GM21423 (cell line): Measurements from ENCODE around the gene NUSAP1.
"Not testable (repeated sequence)": the region's sequence is repeated elsewhere in the genome, so short reads cannot be mapped to it uniquely, and the experiment has no call there.

Experiments used
- ATAC-seq: cut with Tn5 transposase; IDR thresholded peaks from one replicate; pipeline ENCODE4 v1.9.1; 2021; ENCODE audit warnings: mild to moderate bottlenecking, moderate library complexity; ENCODE audit not compliant: unreplicated experiment

The NUSAP1 gene

DNA sequence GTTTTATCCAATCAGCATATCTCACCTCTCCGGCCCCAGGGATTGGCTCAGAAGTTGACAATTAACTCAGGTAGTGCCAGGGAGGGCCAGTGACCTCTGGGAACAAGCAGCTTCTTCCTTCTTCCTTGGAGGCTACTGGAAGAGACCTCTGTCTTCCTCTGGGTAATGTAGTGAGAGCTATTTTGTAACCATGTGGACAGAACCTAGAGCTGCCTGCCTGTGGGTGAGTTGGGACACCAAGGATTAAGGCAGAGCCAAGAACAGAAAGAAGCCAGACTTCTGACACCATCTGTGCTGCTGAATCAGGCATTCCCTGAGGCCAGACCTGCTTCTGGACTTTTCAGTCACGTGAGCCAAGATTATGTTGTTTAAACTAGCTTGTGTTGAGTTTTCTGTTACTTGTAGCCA lies 75.6 kb downstream of the NUSAP1 start:
- no peak for ATAC-seq

GRCh38 chr15:41411031-41411430 lies 78.3 kb downstream of the NUSAP1 start:
- no peak for ATAC-seq

GRCh38 chr15:41411441-41411840 lies 78.8 kb downstream of the NUSAP1 start:
- no peak for ATAC-seq

- peak; percentile 2 for ATAC-seq
Observed at GRCh38 chr15:41416128-41416741, 83.6 kb downstream of the NUSAP1 start.

DNA sequence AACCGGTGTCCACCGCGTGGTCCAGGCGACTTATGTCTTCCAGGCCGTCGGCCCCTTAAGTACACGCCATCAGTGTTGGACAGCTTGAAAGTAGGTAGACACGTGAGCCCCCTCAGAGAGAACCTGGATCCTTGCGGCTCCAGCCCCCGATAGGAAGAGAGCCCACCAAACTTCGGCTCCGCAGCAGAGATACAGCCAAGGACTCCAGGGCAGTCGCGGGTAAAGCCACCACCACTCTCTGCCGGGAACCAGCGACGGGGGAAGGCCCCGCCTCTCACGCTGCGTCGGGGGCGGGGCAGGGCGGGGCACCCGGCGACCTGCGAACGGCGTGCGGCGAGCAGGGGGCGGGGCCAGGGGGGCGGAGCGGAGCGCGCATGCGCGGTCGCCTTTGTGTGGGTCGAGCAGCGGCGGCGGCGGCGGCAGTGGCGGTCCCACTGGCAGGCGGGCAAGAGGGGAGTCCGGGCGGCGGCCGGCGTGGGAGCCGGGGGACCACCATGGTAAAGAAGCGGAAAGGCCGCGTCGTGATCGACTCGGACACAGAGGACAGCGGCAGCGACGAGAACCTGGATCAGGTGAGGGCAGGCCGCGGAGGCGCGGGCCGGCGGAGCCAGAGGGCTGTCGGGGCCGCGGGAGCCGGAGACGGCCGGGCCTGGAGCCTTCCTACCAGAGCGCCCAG lies 84.2 kb downstream of the NUSAP1 start, which contains the start of gene RTF1:
RTF1 (plus strand) TSS at position 354 of the 676 bp plus-strand sequence; CDS start at position 375, 21 bp downstream.
- ATAC-seq = peak; percentile 81

- peak; percentile 44 for ATAC-seq
Observed at GRCh38 chr15:41417418-41418195, 84.9 kb downstream of the NUSAP1 start.

DNA sequence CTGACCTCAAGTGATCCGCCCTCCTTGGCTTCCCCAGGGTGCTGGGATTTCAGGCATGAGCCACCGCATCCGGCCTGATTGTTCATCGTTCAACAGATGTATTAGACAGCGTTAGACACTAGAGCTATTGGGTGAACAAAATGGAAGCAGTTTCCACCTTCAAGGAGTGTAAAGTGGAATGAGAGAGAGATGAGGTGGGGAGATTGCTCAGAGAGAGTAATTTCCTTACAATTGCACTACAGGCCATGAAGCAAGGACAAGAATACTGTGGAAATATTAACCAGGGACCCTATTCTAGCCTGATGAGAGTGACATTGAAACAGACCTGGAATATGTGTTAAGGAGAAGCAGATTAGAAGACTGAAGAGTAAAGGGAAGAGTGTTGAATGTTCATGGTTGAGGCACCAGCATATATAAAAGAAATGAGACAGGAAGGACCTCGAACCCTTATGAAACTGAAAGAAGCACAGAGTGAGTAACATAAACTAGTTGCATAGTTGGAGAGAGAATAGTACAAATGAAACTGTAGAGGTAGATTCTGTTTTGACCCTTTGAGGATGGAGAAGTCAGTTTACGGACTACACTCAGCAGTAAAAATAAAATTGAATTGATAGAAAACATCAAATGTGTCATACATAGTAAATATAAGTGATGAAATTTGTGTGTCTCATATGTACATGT lies 91.4 kb downstream of the NUSAP1 start:
- ATAC-seq = peak; percentile 75

GRCh38 chr15:41424809-41425208 lies 92.1 kb downstream of the NUSAP1 start:
- ATAC-seq = no peak

DNA sequence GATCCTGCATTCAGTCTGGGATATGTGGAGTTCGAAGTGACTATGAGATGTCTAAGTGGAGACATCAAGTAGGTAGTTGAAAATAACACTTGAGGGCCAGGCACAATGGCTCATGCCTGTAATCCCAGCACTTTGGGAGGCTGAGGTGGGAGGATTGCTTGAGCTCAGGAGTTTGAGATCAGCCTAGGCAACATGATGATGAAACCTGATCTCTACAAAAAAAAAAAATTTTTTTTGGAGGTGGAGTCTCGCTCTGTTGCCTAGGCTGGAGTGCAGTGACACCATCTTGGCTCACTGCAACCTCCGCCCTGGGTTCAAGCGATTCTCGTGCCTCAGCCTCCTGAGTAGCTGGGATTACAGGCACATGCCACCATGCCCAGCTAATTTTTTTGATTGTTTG lies 93.2 kb downstream of the NUSAP1 start:
- ATAC-seq = not testable (repeated sequence)

DNA sequence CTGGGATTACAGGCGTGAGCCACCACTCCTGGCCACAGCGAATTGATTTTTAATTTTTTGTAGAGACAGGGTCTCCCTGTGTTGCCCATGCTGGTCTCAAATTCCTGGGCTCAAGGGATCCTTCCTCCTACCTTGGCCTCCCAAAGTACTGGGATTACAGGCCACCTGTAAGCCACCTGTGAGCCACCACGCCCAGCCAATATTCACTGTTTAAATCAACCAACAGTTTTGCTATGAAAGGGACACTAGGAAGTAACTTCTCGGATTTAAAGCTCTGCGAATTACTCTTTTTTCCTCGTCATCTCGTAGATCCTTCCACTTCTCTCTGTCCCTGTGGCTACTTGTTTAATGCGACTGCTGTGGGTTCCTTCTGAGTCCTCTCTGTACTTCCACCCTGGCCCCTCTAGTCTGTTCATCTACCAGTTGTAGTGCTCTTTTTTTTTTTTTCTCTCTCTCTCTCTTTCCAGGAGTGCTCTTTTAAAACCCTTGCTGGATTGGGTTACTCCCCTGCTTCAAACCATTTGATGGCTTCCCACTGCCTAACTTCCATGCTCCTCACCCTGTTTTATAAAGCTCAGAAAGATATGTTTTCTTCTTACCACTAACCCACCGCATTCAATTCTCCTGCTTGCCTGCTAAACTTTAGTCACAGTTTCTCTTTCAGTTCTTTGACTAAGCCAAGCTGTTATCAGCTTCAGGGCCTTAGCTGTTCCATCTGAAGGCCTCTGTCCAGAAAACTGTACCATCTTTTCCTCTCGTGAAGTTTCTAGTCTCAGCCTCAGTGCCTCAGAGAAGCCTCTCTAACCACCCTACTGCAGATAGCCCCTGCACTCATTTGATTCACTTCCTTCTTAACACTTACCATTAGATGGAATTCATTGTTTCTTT lies 96.6 kb downstream of the NUSAP1 start:
- peak; percentile 75 for ATAC-seq
